ENCODE data around the gene RBM19.

RBM19 gene

GRCh38 chr12:113933201-113933786 lies 32.8 kb downstream of the RBM19 start:
- no peak for DNase-seq (ENCODE audit: low read depth, low spot score)

GRCh38 chr12:113932381-113933196 lies 33.5 kb downstream of the RBM19 start:
- H3K27ac ChIP-seq = no peak overlapping the region
- DNase-seq (ENCODE audit: low read depth, low spot score) = no peak

More at GRCh38 chr12:113933201-113933786, 32.8 kb downstream of the RBM19 start:
- no peak overlapping the region for H3K27ac ChIP-seq

- H3K27ac ChIP-seq = no peak overlapping the region
- DNase-seq (ENCODE audit: low read depth, low spot score) = no peak
These were observed 34.6 kb downstream of the RBM19 start for GRCh38 chr12:113931517-113931916.

GRCh38 chr12:113930249-113930648 lies 35.9 kb downstream of the RBM19 start:
- no peak for DNase-seq (ENCODE audit: low read depth, low spot score)
- H3K27ac ChIP-seq = no peak overlapping the region

GRCh38 chr12:113929312-113929989 lies 36.7 kb downstream of the RBM19 start:
- DNase-seq (ENCODE audit: low read depth, low spot score) = no peak
- H3K27ac ChIP-seq = no peak overlapping the region

- DNase-seq (ENCODE audit: low read depth, low spot score) = no peak
- H3K27ac ChIP-seq = no peak overlapping the region
These were observed 39.3 kb downstream of the RBM19 start for GRCh38 chr12:113926788-113927187.

- no peak for DNase-seq (ENCODE audit: low read depth, low spot score)
- H3K27ac ChIP-seq = no peak overlapping the region
These were observed 41.8 kb downstream of the RBM19 start for GRCh38 chr12:113924341-113924740.

GRCh38 chr12:113923251-113923650 lies 42.9 kb downstream of the RBM19 start:
- no peak overlapping the region for H3K27ac ChIP-seq
- DNase-seq (ENCODE audit: low read depth, low spot score) = no peak

- H3K27ac ChIP-seq = no peak overlapping the region
- DNase-seq (ENCODE audit: low read depth, low spot score) = no peak
These were observed 44.7 kb downstream of the RBM19 start for GRCh38 chr12:113921430-113921829.

GRCh38 chr12:113919791-113920190 lies 46.3 kb downstream of the RBM19 start:
- DNase-seq (ENCODE audit: low read depth, low spot score) = no peak
- H3K27ac ChIP-seq = no peak overlapping the region

- no peak for DNase-seq (ENCODE audit: low read depth, low spot score)
- no peak overlapping the region for H3K27ac ChIP-seq
These were observed 47.8 kb downstream of the RBM19 start for GRCh38 chr12:113918306-113918705.

GRCh38 chr12:113917393-113917792 lies 48.7 kb downstream of the RBM19 start:
- H3K27ac ChIP-seq = no peak overlapping the region
- DNase-seq (ENCODE audit: low read depth, low spot score) = no peak

- DNase-seq (ENCODE audit: low read depth, low spot score) = no peak
- no peak overlapping the region for H3K27ac ChIP-seq
These were observed 51.3 kb downstream of the RBM19 start for GRCh38 chr12:113914806-113915205.

- DNase-seq (ENCODE audit: low read depth, low spot score) = no peak
- no peak overlapping the region for H3K27ac ChIP-seq
These were observed 51.9 kb downstream of the RBM19 start for GRCh38 chr12:113914176-113914575.

GRCh38 chr12:113912760-113913329 lies 53.3 kb downstream of the RBM19 start:
- no peak for DNase-seq (ENCODE audit: low read depth, low spot score)
- H3K27ac ChIP-seq = no peak overlapping the region

GRCh38 chr12:113911971-113912759 lies 54.0 kb downstream of the RBM19 start:
- DNase-seq (ENCODE audit: low read depth, low spot score) = no peak
- H3K27ac ChIP-seq = no peak overlapping the region

- no peak for DNase-seq (ENCODE audit: low read depth, low spot score)
These were observed 55.3 kb downstream of the RBM19 start for GRCh38 chr12:113910751-113911272.

GRCh38 chr12:113909776-113910420 lies 56.2 kb downstream of the RBM19 start:
- no peak for DNase-seq (ENCODE audit: low read depth, low spot score)
- H3K27ac ChIP-seq = no peak overlapping the region

More at GRCh38 chr12:113910751-113911272, 55.3 kb downstream of the RBM19 start:
- no peak overlapping the region for H3K27ac ChIP-seq

GRCh38 chr12:113908584-113909100 lies 57.5 kb downstream of the RBM19 start:
- no peak for DNase-seq (ENCODE audit: low read depth, low spot score)
- no peak overlapping the region for H3K27ac ChIP-seq
